ENCODE data around the gene FKBP11.

- TF ChIP-seq EZH2 (IDR thresholded peaks at IDR 0.05) (no peak), CTCF (IDR thresholded peaks at IDR 0.05) (no peak), EZH2phosphoT487 (IDR thresholded peaks at IDR 0.05) (no peak)
These were observed 46.7 kb downstream of the FKBP11 start for GRCh38 chr12:48878548-48878947.
